Measurements from ENCODE around the gene CACNG4.

CACNG4 gene

DNA sequence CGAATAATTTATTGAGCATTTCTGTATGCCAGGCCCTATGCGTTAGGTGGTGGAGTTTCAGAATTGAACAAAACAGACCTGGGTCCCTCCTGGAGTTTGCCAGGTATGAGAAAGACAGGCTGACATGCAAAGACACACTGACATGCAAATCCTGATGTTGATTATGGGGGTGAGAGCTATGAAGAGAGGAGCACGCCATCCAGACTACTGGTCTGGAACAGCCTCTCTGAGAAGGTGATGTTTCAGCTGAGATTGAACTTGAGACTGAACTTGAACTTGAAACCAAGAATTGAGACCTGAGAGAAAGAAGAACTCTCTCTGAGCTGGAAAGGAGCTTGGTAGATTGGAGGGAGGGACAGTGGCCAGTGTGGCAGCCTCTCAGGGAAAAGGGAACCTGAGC, 14.2 kb upstream of the CACNG4 start:
- no peaks in the 10 kb centered on the region for H3K79me2 ChIP-seq (ENCODE audit: insufficient read depth, low read length)
- no peaks in the 10 kb centered on the region for H3K4me1 ChIP-seq (ENCODE audit: insufficient read depth, low read length, poor library complexity, severe bottlenecking)
- H3K27me3 ChIP-seq (ENCODE audit: insufficient read depth, low read length, poor library complexity, severe bottlenecking) = no peaks in the 10 kb centered on the region
- H3F3A ChIP-seq (ENCODE audit: low read depth) = no peaks in the 10 kb centered on the region
- H3K9ac ChIP-seq (ENCODE audit: low read depth, low read length, poor library complexity, severe bottlenecking) = no peak overlapping the region
- H3K4me3 ChIP-seq (ENCODE audit: low read length, poor library complexity, severe bottlenecking) = no peak overlapping the region
- H3K4me2 ChIP-seq (ENCODE audit: low read depth, low read length, poor library complexity, severe bottlenecking) = no peak overlapping the region
- no peaks in the 10 kb centered on the region for H3K36me3 ChIP-seq (ENCODE audit: insufficient read depth, low read length)
- H3K9me3 ChIP-seq (ENCODE audit: insufficient read depth, low read depth, low read length) = no peaks in the 10 kb centered on the region
- no peak overlapping the region for H2AFZ ChIP-seq (ENCODE audit: low read length)
- no peak for TF ChIP-seq EZH2phosphoT487 (IDR thresholded peaks at IDR 0.05; ENCODE audit: borderline replicate concordance)
- TF ChIP-seq, protein P1, sequence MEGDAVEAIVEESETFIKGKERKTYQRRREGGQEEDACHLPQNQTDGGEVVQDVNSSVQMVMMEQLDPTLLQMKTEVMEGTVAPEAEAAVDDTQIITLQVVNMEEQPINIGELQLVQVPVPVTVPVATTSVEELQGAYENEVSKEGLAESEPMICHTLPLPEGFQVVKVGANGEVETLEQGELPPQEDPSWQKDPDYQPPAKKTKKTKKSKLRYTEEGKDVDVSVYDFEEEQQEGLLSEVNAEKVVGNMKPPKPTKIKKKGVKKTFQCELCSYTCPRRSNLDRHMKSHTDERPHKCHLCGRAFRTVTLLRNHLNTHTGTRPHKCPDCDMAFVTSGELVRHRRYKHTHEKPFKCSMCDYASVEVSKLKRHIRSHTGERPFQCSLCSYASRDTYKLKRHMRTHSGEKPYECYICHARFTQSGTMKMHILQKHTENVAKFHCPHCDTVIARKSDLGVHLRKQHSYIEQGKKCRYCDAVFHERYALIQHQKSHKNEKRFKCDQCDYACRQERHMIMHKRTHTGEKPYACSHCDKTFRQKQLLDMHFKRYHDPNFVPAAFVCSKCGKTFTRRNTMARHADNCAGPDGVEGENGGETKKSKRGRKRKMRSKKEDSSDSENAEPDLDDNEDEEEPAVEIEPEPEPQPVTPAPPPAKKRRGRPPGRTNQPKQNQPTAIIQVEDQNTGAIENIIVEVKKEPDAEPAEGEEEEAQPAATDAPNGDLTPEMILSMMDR (conservative IDR thresholded peaks at IDR 0.05; ENCODE audit: low read length) = no peak
- H3K9me2 ChIP-seq (replicated peaks; ENCODE audit: low read depth, low read length) = no peaks in the 10 kb centered on the region
- H4K20me1 ChIP-seq (ENCODE audit: insufficient read depth, low read length, poor library complexity, severe bottlenecking) = no peaks in the 10 kb centered on the region

DNA sequence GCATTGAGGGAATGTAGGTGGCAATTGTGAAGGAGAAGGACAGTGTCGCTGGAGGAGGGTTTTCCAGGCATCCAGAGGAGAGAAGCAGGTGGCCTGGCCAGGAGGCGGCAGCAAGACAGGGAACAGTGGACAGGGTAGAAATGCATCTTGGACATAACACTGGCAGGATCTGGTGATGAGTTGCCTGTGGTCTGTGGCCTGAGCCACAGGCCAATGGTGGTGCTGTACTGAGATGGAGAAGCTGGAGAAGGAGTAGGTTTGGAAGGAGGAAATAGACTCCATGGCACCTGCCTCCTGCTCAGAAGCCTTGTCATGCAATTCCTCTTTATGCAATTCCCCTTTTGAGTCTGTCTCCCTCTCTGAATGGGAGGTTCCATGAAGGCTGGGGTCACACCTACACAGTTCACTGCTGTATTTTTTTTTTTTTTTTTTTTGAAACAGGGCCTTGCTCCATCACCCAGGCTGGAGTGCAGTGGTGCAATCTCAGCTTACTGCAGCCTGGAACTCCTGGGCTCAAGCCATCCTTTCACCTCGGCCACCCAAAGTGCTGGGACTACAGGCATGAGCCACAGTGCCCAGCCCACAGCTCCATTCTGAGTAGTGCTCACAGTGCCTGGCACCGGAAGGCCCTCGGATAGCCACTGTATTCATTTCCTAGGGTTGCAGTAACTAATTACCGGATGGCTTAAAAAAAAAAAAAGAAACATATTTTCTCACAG, 13.5 kb upstream of the CACNG4 start:
- H4K20me1 ChIP-seq (ENCODE audit: insufficient read depth, low read length, poor library complexity, severe bottlenecking) = no peaks in the 10 kb centered on the region
- no peaks in the 10 kb centered on the region for H3K4me1 ChIP-seq (ENCODE audit: insufficient read depth, low read length, poor library complexity, severe bottlenecking)
- H3K9ac ChIP-seq (ENCODE audit: low read depth, low read length, poor library complexity, severe bottlenecking) = no peak overlapping the region
- H3F3A ChIP-seq (ENCODE audit: low read depth) = no peaks in the 10 kb centered on the region
- TF ChIP-seq, protein P1 (conservative IDR thresholded peaks at IDR 0.05; ENCODE audit: low read length) = no peak
- no peak for TF ChIP-seq EZH2phosphoT487 (IDR thresholded peaks at IDR 0.05; ENCODE audit: borderline replicate concordance)
- no peak overlapping the region for H2AFZ ChIP-seq (ENCODE audit: low read length)
- no peaks in the 10 kb centered on the region for H3K36me3 ChIP-seq (ENCODE audit: insufficient read depth, low read length)
- H3K27me3 ChIP-seq (ENCODE audit: insufficient read depth, low read length, poor library complexity, severe bottlenecking) = no peaks in the 10 kb centered on the region
- no peak overlapping the region for H3K4me3 ChIP-seq (ENCODE audit: low read length, poor library complexity, severe bottlenecking)
- H3K9me2 ChIP-seq (replicated peaks; ENCODE audit: low read depth, low read length) = no peaks in the 10 kb centered on the region
- no peak overlapping the region for H3K4me2 ChIP-seq (ENCODE audit: low read depth, low read length, poor library complexity, severe bottlenecking)
- no peaks in the 10 kb centered on the region for H3K9me3 ChIP-seq (ENCODE audit: insufficient read depth, low read depth, low read length)
- H3K79me2 ChIP-seq (ENCODE audit: insufficient read depth, low read length) = no peaks in the 10 kb centered on the region

DNA sequence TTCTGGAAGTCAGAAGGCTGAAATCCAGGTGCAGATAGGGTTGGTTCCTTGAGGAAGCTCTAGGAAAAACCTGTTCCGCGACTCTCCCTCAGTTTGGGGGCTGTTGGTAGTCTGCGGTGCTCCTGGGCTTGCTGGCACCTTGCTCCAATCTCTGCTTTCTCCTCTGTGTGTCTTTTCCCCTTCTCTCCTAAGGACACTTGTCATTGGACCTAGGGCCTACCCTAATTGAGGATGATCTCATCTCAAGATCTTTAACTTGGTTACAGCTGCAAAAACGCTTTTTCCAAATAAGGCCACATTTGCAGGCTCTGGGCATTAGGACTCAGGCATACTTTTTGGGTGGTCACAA, 12.9 kb upstream of the CACNG4 start:
- Histone ChIP-seq H3K4me3 (ENCODE audit: low read length, poor library complexity, severe bottlenecking) (no peak overlapping the region), H4K20me1 (ENCODE audit: insufficient read depth, low read length, poor library complexity, severe bottlenecking) (no peaks in the 10 kb centered on the region), H3K9me3 (ENCODE audit: insufficient read depth, low read depth, low read length) (no peaks in the 10 kb centered on the region), H3K4me2 (ENCODE audit: low read depth, low read length, poor library complexity, severe bottlenecking) (no peak overlapping the region), H3F3A (ENCODE audit: low read depth) (no peaks in the 10 kb centered on the region), H3K36me3 (ENCODE audit: insufficient read depth, low read length) (no peaks in the 10 kb centered on the region), H3K9me2 (replicated peaks; ENCODE audit: low read depth, low read length) (no peaks in the 10 kb centered on the region), H3K79me2 (ENCODE audit: insufficient read depth, low read length) (no peaks in the 10 kb centered on the region), H3K9ac (ENCODE audit: low read depth, low read length, poor library complexity, severe bottlenecking) (no peak overlapping the region), H3K4me1 (ENCODE audit: insufficient read depth, low read length, poor library complexity, severe bottlenecking) (no peaks in the 10 kb centered on the region), H2AFZ (ENCODE audit: low read length) (no peak overlapping the region), H3K27me3 (ENCODE audit: insufficient read depth, low read length, poor library complexity, severe bottlenecking) (no peaks in the 10 kb centered on the region)
- no peak for TF ChIP-seq EZH2phosphoT487 (IDR thresholded peaks at IDR 0.05; ENCODE audit: borderline replicate concordance)
- TF ChIP-seq, protein P1 (conservative IDR thresholded peaks at IDR 0.05; ENCODE audit: low read length) = no peak
